ENCODE results near the gene CRY1. TPM values are rescaled to one million over a fixed set of nuclear protein-coding genes. Genes with fewer than 3 reads are reported as not detected.

Gene CRY1
- total RNA-seq: 29.3 and 29.8 TPM in 2 replicates
- polyA plus RNA-seq (2012): 9.0 TPM

DNA sequence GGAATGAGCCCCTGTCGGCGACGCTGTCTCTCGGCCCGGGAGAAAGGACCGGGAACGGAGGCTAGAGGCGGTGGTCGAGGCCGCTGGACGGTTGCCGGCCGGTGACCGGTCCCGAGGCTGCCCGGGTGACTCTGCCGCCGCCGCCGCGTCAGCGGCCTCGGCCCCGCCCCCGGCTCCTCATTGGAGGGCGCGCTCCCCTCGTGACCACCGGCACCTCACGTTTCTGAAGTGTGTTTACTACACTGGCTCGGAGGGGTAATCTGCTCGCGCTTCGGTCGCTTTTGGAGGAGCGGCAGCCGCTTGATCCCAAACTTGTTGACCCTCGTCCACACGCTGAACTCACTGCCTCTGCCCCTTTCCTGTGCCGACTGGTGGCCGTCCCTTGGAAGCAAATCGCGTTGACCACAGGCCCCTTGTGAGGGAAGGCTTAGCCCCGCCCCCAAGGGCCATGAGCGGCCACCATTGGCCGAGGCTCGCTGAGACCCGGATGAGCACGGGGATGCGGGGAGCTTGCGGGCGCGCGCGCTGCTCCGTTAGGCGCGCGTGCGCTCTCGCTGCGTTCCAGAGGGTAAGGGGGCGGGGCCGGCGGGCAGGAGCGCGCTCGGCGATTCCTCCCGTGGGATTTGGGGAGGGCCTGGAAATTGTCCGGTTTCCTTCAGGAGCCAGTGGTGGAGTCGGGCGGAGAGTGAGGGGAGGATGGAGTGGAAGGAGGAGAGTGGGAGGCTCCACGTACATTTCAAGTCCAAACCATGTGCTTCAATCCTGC, at the start of gene CRY1:
Gene CRY1, minus strand, starts transcription at position 133 of the 766 bp plus-strand sequence. CDS start 588 bp downstream, outside the sequence.
- DNase-seq (ENCODE audit: low read depth): peak; percentile 97

GRCh38 chr12:107139787-107140186, 46.4 kb upstream of the CRY1 start:
- no peak for DNase-seq (ENCODE audit: low read depth)

- no peak for DNase-seq (ENCODE audit: low read depth)
These were observed 45.6 kb upstream of the CRY1 start for GRCh38 chr12:107138990-107139389.

GRCh38 chr12:107135177-107135576, 41.8 kb upstream of the CRY1 start:
- no peak for DNase-seq (ENCODE audit: low read depth)

DNA sequence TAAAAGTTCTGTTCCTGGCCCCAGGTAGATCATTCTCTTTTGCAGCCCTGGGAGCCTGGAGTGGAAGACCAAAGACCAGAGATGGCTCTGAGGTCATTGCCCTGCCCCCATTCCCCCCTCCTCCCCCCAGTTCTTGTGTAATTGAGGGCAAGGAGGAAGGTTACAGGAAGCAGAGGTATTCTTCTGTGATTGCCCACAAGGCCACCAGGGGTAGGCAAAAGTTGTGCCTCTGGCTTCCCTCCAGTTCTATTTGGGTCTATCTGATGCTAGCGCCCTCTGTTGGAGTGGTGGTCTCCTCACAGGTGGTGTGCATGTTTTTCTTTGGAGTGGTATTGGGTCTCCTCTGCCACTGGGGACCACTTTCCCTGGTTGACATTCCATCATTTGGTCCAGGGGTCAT, 41.2 kb upstream of the CRY1 start:
- DNase-seq (ENCODE audit: low read depth): peak; percentile 5

- DNase-seq (ENCODE audit: low read depth): no peak
These were observed 40.1 kb upstream of the CRY1 start for GRCh38 chr12:107133462-107133861.

GRCh38 chr12:107131832-107132616, 38.7 kb upstream of the CRY1 start:
- DNase-seq (ENCODE audit: low read depth): peak; percentile 62

- DNase-seq (ENCODE audit: low read depth): no peak
These were observed 37.7 kb upstream of the CRY1 start for GRCh38 chr12:107130830-107131611.

GRCh38 chr12:107129315-107129930, 36.1 kb upstream of the CRY1 start:
- no peak for DNase-seq (ENCODE audit: low read depth)

DNA sequence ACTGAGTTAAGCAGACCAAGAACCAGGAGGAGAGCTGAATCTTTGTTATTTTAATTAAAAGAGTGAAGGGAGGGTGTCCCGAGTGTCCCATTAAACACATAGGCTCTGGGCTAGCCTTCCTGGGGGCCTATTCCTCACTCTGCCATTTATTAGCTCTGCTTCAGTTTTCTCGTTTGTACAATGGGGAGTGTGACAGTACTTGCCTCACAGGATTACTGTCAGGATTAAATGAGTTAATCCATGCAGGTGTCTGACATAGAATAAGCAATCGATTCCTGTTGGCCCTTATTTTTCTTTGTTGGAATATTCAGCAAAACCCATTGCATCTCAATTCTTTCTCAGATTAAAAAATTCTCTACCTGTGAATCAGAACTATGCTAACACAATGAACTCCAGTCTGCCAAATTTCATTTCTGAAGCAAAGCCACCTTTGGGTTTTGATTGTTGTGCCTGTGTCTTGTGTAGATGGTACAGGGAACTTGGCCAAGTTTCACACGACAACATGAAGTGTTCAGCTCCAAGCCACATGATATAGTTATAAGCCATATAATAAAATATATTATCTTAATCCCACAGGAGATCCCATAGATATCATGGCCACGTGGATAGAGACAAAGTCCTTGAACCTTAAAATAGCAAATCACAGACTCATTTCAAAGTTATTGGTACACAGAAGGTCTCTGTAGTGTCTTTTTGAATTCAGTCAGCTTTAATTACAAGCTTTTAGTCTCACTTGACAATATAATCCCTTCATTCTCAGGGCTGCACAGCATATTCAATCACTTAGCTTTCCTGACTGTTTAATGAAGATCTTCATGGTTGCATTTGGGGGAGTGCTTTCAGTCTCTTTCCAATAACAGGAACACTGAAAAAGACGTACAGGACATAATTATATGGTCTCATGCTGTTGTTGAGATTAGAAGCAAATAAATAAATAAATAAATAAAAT, 34.4 kb upstream of the CRY1 start:
- no peak for DNase-seq (ENCODE audit: low read depth)

- DNase-seq (ENCODE audit: low read depth): no peak
These were observed 33.6 kb upstream of the CRY1 start for GRCh38 chr12:107126796-107127481.

DNA sequence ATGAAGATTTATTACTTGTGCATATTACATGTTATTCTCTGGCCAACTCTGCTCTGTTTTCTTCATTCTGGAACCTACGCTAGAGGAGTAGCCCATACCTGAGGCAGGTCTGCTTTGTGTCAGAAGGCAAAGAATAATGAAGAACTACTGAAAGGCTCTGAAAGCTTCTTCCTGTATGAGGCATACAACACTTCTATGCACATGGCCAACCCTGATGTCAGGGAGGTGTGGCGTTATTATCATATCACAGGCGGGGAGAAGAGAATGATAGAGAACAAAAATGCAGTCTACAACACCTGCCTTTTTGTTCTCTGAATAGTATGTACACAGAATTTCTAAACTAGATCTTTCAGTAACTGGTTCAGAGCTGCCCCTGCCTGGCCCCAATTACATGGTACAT, 32.5 kb upstream of the CRY1 start:
- no peak for DNase-seq (ENCODE audit: low read depth)

DNA sequence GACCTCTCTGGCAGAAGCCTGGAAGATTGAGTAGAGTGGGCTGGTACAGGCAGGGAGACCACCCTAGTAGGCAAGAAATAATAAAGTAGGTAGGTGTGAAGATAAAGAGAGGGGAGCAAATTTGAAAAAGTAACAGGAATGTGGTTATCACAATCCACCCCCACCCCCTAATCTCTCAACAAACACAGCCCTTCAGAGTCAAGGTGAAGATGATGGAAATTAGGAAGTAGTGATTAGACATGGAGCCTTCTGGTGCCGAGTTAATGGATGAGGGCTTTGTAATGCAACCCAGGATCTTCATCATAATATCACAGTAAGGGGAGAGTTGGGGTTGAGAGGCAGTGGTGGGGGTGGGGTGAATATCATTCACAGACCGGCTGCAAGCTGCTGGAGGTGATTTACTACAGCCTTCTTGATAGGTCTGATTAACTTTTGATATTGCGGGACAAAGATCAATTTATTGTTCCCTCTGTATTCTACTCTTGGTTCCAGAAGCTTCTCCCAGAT, 29.2 kb upstream of the CRY1 start:
- DNase-seq (ENCODE audit: low read depth): no peak

- no peak for DNase-seq (ENCODE audit: low read depth)
These were observed 25.7 kb upstream of the CRY1 start for GRCh38 chr12:107119091-107119490.

DNA sequence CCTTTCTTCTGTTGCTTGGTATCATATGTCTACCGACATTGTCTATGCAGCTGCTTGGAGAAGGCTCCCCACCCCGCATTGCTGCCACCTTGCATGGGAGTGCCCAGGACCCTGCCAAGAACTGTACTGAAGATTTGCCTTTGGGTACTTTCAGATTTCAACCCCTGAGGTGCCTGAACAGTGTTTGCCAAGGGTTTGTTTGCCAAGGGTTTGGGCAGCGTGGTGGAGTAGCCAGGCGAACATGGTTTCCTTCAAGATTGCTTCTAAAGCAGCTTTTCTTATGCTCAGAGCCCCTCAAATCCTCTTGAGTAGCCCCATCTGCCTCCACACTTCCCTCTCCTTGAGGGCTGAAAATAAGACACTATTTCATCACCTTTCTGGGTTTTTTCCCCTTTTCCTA, 25.3 kb upstream of the CRY1 start:
- DNase-seq (ENCODE audit: low read depth): no peak

GRCh38 chr12:107115119-107115518, 21.8 kb upstream of the CRY1 start:
- no peak for DNase-seq (ENCODE audit: low read depth)

DNA sequence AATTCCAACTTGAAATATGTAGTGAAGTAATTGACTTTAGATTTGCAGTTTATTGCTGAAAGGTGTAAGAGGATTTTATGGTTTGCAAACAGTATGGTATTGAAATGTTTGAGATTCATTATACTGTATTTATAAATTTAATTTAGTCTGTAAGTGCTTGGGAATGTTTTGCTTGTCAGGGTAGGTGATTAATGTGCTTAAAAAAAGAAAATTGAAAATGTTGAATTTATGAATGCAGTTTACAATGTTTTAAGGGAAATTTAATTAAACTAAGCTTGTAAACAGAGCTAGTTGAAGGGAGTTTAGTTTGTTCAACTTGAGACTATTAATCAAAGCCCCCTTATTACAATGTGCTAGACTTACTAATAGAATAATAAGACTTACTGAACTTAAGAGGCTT, 18.0 kb upstream of the CRY1 start:
- no peak for DNase-seq (ENCODE audit: low read depth)

- no peak for DNase-seq (ENCODE audit: low read depth)
These were observed 16.7 kb upstream of the CRY1 start for GRCh38 chr12:107109726-107110719.
